GM23338 (cell line): ENCODE results near the gene DEDD2. TPM values are rescaled to one million over a fixed set of nuclear protein-coding genes. Genes with fewer than 3 reads are reported as not detected.

Experiments used
- ATAC-seq: fragments of 200-7000 bp; cut with Tn5 transposase; 3 replicates; pipeline ENCODE4 v1.9.1; 2020
- DNase-seq: peaks from one replicate; pipeline ENCODE4 v3.0.0-alpha.2; 2015; ENCODE audit warnings: low spot score
- H2AFZ ChIP-seq: fragments of 200-600 bp; sonication (generic); 2 replicates; pipeline ENCODE4 v1.8.0; 2016; ENCODE audit warnings: antibody characterized with exemption, mild to moderate bottlenecking, moderate library complexity
- H3F3A ChIP-seq: fragments of 200-600 bp; sonication (generic); replicated peaks from 2 replicates; pipeline ENCODE4 v1.8.0; 2017; ENCODE audit warnings: antibody characterized with exemption, mixed run types, low read depth
- H3K27ac ChIP-seq: fragments of 200-600 bp; sonication (generic); 2 replicates; pipeline ENCODE4 v1.6.1; 2016; ENCODE audit warnings: low read depth
- H3K27me3 ChIP-seq: fragments of 200-600 bp; sonication (generic); 2 replicates; pipeline ENCODE4 v1.8.0; 2016; ENCODE audit warnings: mild to moderate bottlenecking, mixed run types, moderate library complexity; ENCODE audit not compliant: insufficient read depth
- H3K36me3 ChIP-seq: fragments of 200-600 bp; sonication (generic); 2 replicates; pipeline ENCODE4 v1.8.0; 2016; ENCODE audit warnings: mild to moderate bottlenecking; ENCODE audit not compliant: insufficient read depth
- H3K4me1 ChIP-seq: fragments of 200-600 bp; sonication (generic); 2 replicates; pipeline ENCODE4 v1.8.0; 2016; ENCODE audit warnings: mild to moderate bottlenecking, moderate library complexity; ENCODE audit not compliant: insufficient read depth
- H3K4me2 ChIP-seq: fragments of 200-600 bp; sonication (generic); 2 replicates; pipeline ENCODE4 v1.7.1; 2017; ENCODE audit warnings: mixed run types
- H3K4me3 ChIP-seq: fragments of 200-600 bp; sonication (generic); 2 replicates; pipeline ENCODE4 v1.6.1; 2016; ENCODE audit warnings: mixed run types
- H3K79me2 ChIP-seq: fragments of 200-600 bp; sonication (generic); replicated peaks from 2 replicates; pipeline ENCODE4 v1.8.0; 2017; ENCODE audit warnings: mild to moderate bottlenecking; ENCODE audit not compliant: insufficient read depth
- H3K9me2 ChIP-seq: fragments of 200-600 bp; sonication (generic); 2 replicates; pipeline ENCODE4 v1.8.0; 2017; ENCODE audit not compliant: insufficient read depth
- H4K20me1 ChIP-seq: fragments of 200-600 bp; sonication (generic); replicated peaks from 2 replicates; pipeline ENCODE4 v1.8.0; 2017; ENCODE audit warnings: mild to moderate bottlenecking; ENCODE audit not compliant: insufficient read depth
- H3K27ac Mint-ChIP-seq: 2 replicates; pipeline ENCODE4 v1.8.0; 2020; ENCODE audit warnings: inconsistent platforms, mild to moderate bottlenecking, moderate library complexity, mixed read lengths
- H3K27me3 Mint-ChIP-seq: 3 replicates; pipeline ENCODE4 v1.8.0; 2022; ENCODE audit warnings: low read depth, mild to moderate bottlenecking, moderate library complexity, mixed read lengths, inconsistent platforms; ENCODE audit not compliant: insufficient read depth, poor library complexity
- H3K36me3 Mint-ChIP-seq: 3 replicates; pipeline ENCODE4 v1.8.0; 2021; ENCODE audit warnings: low read depth, mild to moderate bottlenecking, inconsistent platforms, moderate library complexity, mixed read lengths
- H3K4me1 Mint-ChIP-seq: 3 replicates; pipeline ENCODE4 v1.8.0; 2020; ENCODE audit warnings: mild to moderate bottlenecking, inconsistent platforms, mixed read lengths
- H3K4me3 Mint-ChIP-seq: 3 replicates; pipeline ENCODE4 v1.8.0; 2021; ENCODE audit warnings: moderate library complexity, mild to moderate bottlenecking, inconsistent platforms, mixed read lengths
- H3K9me3 Mint-ChIP-seq: 3 replicates; pipeline ENCODE4 v1.8.0; 2020; ENCODE audit warnings: moderate library complexity, mild to moderate bottlenecking, inconsistent platforms, mixed read lengths
- EZH2 ChIP-seq: fragments of 200-600 bp; sonication (generic); IDR thresholded peaks from one replicate; pipeline ENCODE4 v1.8.0; 2017; ENCODE audit warnings: antibody characterized with exemption, mild to moderate bottlenecking, low read depth; ENCODE audit not compliant: unreplicated experiment
- EZH2phosphoT487 ChIP-seq: fragments of 200-600 bp; sonication (generic); IDR thresholded peaks from one replicate; pipeline ENCODE4 v1.8.1; 2018; ENCODE audit warnings: antibody characterized with exemption; ENCODE audit not compliant: unreplicated experiment
- NANOG ChIP-seq: IDR thresholded peaks from 2 replicates; pipeline ENCODE4 v1.6.1; 2016; ENCODE audit warnings: antibody characterized with exemption, borderline replicate concordance
- POLR2AphosphoS5 ChIP-seq: IDR thresholded peaks from 2 replicates; pipeline ENCODE4 v1.6.1; 2016; ENCODE audit warnings: antibody characterized with exemption, low read depth
- ZNF114 ChIP-seq: fragments of 250-450 bp; sonication (Bioruptor Pico); IDR thresholded peaks from 2 replicates; pipeline ENCODE4 v1.5.0; 2020; ENCODE audit warnings: mild to moderate bottlenecking, moderate library complexity
- polyA plus RNA-seq: library from polyadenylated mRNA; unstranded; fragments of >200 nt; fragmentation: Nextera tagmentation; extraction: Ambion mirVana; gene quantifications from 2 replicates; pipeline ENCODE4 v1.2.1, GENCODE V29; 2016
- total RNA-seq: library from RNA; depleted of rRNA; stranded (reverse); fragments of >200 nt; shearing (Covaris generic); gene quantifications from 2 replicates; pipeline ENCODE4 v1.2.3, GENCODE V29; 2014
- TF ChIP-seq, protein P1 (sequence below): fragments of 250-450 bp; sonication (Bioruptor Pico); IDR thresholded peaks from 2 replicates; pipeline ENCODE4 v1.5.0; 2020; ENCODE audit warnings: mild to moderate bottlenecking, moderate library complexity
- TF ChIP-seq, protein P2 (sequence below), 2 experiments: fragments of 200-600 bp in 1 of 2; sonication (generic) in 1 of 2; conservative IDR thresholded peaks; 2 replicates each; pipeline versions ENCODE4 v1.5.1 to v1.6.1; 2016 to 2017; ENCODE audit warnings: antibody characterized with exemption in 2 of 2, low read depth in 2 of 2, mild to moderate bottlenecking in 2 of 2, moderate library complexity in 1 of 2
- TF ChIP-seq, protein P3 (sequence below): IDR thresholded peaks from one replicate; pipeline ENCODE4 v1.6.1; 2018; ENCODE audit warnings: antibody characterized with exemption; ENCODE audit not compliant: unreplicated experiment

DEDD2 gene
- total and polyA plus RNA-seq, 2 experiments from 2014 or later, result 23.4 to 63.0 TPM

- H3K9me3 Mint-ChIP-seq, result no peaks in the 10 kb centered on the region; the same call in 2 of the 3 replicates
- H3K27me3 Mint-ChIP-seq, result peaks cover 11% of the 10 kb centered on the region
Observed at GRCh38 chr19:42232435-42232834, 15.0 kb upstream of the DEDD2 start.

More at GRCh38 chr19:42232435-42232834, 15.0 kb upstream of the DEDD2 start:
- Mint-ChIP-seq H3K27ac (no peak overlapping the region), H3K4me1 (no peaks in the 10 kb centered on the region), H3K4me3 (no peak overlapping the region), H3K36me3 (peaks cover 75% of the 10 kb centered on the region)
- Histone ChIP-seq H3K79me2 (no peaks in the 10 kb centered on the region), H2AFZ (no peak overlapping the region), H3K9me2 (no peaks in the 10 kb centered on the region), H3K27ac (no peak overlapping the region), H3K4me3 (no peak overlapping the region), H3K27me3 (no peaks in the 10 kb centered on the region), H3K4me2 (no peak overlapping the region), H4K20me1 (peaks cover 19% of the 10 kb centered on the region), H3K4me1 (no peaks in the 10 kb centered on the region), H3K36me3 (no peaks in the 10 kb centered on the region; the same call in 1 of the 2 replicates), H3F3A (peaks cover 19% of the 10 kb centered on the region; the same call in 1 of the 2 replicates)
- no peak for DNase-seq
- TF ChIP-seq, protein P1, sequence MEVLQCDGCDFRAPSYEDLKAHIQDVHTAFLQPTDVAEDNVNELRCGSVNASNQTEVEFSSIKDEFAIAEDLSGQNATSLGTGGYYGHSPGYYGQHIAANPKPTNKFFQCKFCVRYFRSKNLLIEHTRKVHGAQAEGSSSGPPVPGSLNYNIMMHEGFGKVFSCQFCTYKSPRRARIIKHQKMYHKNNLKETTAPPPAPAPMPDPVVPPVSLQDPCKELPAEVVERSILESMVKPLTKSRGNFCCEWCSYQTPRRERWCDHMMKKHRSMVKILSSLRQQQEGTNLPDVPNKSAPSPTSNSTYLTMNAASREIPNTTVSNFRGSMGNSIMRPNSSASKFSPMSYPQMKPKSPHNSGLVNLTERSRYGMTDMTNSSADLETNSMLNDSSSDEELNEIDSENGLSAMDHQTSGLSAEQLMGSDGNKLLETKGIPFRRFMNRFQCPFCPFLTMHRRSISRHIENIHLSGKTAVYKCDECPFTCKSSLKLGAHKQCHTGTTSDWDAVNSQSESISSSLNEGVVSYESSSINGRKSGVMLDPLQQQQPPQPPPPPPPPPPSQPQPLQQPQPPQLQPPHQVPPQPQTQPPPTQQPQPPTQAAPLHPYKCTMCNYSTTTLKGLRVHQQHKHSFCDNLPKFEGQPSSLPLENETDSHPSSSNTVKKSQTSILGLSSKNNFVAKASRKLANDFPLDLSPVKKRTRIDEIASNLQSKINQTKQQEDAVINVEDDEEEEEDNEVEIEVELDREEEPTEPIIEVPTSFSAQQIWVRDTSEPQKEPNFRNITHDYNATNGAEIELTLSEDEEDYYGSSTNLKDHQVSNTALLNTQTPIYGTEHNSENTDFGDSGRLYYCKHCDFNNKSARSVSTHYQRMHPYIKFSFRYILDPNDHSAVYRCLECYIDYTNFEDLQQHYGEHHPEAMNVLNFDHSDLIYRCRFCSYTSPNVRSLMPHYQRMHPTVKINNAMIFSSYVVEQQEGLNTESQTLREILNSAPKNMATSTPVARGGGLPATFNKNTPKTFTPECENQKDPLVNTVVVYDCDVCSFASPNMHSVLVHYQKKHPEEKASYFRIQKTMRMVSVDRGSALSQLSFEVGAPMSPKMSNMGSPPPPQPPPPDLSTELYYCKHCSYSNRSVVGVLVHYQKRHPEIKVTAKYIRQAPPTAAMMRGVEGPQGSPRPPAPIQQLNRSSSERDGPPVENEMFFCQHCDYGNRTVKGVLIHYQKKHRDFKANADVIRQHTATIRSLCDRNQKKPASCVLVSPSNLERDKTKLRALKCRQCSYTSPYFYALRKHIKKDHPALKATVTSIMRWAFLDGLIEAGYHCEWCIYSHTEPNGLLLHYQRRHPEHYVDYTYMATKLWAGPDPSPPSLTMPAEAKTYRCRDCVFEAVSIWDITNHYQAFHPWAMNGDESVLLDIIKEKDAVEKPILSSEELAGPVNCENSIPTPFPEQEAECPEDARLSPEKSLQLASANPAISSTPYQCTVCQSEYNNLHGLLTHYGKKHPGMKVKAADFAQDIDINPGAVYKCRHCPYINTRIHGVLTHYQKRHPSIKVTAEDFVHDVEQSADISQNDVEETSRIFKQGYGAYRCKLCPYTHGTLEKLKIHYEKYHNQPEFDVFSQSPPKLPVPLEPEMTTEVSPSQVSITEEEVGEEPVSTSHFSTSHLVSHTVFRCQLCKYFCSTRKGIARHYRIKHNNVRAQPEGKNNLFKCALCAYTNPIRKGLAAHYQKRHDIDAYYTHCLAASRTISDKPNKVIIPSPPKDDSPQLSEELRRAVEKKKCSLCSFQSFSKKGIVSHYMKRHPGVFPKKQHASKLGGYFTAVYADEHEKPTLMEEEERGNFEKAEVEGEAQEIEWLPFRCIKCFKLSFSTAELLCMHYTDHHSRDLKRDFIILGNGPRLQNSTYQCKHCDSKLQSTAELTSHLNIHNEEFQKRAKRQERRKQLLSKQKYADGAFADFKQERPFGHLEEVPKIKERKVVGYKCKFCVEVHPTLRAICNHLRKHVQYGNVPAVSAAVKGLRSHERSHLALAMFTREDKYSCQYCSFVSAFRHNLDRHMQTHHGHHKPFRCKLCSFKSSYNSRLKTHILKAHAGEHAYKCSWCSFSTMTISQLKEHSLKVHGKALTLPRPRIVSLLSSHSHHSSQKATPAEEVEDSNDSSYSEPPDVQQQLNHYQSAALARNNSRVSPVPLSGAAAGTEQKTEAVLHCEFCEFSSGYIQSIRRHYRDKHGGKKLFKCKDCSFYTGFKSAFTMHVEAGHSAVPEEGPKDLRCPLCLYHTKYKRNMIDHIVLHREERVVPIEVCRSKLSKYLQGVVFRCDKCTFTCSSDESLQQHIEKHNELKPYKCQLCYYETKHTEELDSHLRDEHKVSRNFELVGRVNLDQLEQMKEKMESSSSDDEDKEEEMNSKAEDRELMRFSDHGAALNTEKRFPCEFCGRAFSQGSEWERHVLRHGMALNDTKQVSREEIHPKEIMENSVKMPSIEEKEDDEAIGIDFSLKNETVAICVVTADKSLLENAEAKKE (CRISPR knock-in tag), result no peak
- TF ChIP-seq, protein P2, sequence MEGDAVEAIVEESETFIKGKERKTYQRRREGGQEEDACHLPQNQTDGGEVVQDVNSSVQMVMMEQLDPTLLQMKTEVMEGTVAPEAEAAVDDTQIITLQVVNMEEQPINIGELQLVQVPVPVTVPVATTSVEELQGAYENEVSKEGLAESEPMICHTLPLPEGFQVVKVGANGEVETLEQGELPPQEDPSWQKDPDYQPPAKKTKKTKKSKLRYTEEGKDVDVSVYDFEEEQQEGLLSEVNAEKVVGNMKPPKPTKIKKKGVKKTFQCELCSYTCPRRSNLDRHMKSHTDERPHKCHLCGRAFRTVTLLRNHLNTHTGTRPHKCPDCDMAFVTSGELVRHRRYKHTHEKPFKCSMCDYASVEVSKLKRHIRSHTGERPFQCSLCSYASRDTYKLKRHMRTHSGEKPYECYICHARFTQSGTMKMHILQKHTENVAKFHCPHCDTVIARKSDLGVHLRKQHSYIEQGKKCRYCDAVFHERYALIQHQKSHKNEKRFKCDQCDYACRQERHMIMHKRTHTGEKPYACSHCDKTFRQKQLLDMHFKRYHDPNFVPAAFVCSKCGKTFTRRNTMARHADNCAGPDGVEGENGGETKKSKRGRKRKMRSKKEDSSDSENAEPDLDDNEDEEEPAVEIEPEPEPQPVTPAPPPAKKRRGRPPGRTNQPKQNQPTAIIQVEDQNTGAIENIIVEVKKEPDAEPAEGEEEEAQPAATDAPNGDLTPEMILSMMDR (conservative IDR thresholded peaks at IDR 0.05; ENCODE audit: low read depth in 2 of 2), result no peak
- TF ChIP-seq EZH2 (no peak), POLR2AphosphoS5 (no peak), EZH2phosphoT487 (no peak), ZNF114 (no peak), NANOG (no peak)
- TF ChIP-seq, protein P3, sequence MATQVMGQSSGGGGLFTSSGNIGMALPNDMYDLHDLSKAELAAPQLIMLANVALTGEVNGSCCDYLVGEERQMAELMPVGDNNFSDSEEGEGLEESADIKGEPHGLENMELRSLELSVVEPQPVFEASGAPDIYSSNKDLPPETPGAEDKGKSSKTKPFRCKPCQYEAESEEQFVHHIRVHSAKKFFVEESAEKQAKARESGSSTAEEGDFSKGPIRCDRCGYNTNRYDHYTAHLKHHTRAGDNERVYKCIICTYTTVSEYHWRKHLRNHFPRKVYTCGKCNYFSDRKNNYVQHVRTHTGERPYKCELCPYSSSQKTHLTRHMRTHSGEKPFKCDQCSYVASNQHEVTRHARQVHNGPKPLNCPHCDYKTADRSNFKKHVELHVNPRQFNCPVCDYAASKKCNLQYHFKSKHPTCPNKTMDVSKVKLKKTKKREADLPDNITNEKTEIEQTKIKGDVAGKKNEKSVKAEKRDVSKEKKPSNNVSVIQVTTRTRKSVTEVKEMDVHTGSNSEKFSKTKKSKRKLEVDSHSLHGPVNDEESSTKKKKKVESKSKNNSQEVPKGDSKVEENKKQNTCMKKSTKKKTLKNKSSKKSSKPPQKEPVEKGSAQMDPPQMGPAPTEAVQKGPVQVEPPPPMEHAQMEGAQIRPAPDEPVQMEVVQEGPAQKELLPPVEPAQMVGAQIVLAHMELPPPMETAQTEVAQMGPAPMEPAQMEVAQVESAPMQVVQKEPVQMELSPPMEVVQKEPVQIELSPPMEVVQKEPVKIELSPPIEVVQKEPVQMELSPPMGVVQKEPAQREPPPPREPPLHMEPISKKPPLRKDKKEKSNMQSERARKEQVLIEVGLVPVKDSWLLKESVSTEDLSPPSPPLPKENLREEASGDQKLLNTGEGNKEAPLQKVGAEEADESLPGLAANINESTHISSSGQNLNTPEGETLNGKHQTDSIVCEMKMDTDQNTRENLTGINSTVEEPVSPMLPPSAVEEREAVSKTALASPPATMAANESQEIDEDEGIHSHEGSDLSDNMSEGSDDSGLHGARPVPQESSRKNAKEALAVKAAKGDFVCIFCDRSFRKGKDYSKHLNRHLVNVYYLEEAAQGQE, result no peak
- ATAC-seq, result no peak
